WTC11 (cell line): ENCODE measurements around the gene MSH3. TPM values are rescaled to one million over a fixed set of nuclear protein-coding genes. Genes with fewer than 3 reads are reported as not detected.

ENCODE experiments used
- ATAC-seq: fragments of 200-7000 bp; cut with Tn5 transposase; 2 replicates; pipeline ENCODE4 v1.10.0; 2021; ENCODE audit warnings: mild to moderate bottlenecking, moderate library complexity
- CTCF ChIA-PET: fragments of 300-600 bp; sonication (Branson Sonifier 250); formaldehyde crosslinking; loops from one replicate; lab custom pipeline; 2021; ENCODE audit warnings: antibody characterized with exemption; lab: Charles Lee
- POLR2A ChIA-PET: fragments of 350-600 bp; sonication (Branson Sonifier 250); formaldehyde crosslinking; loops from one replicate; lab custom pipeline; 2021; ENCODE audit warnings: antibody characterized with exemption; lab: Charles Lee
- DNase-seq: peaks from one replicate; pipeline ENCODE4 v3.0.0; 2021; ENCODE audit warnings: low spot score
- H3K27ac Mint-ChIP-seq: 2 replicates; pipeline ENCODE4 v1.8.0; 2021; ENCODE audit warnings: mixed read lengths
- H3K27me3 Mint-ChIP-seq: 2 replicates; pipeline ENCODE4 v1.8.0; 2021; ENCODE audit warnings: low read depth, mild to moderate bottlenecking, moderate library complexity, mixed read lengths
- H3K36me3 Mint-ChIP-seq: 2 replicates; pipeline ENCODE4 v1.8.0; 2021; ENCODE audit warnings: mixed read lengths
- H3K4me1 Mint-ChIP-seq: 2 replicates; pipeline ENCODE4 v1.8.0; 2022; ENCODE audit warnings: mixed read lengths
- H3K4me3 Mint-ChIP-seq: 2 replicates; pipeline ENCODE4 v1.8.0; 2021; ENCODE audit warnings: mild to moderate bottlenecking, moderate library complexity, mixed read lengths
- H3K9me3 Mint-ChIP-seq: 2 replicates; pipeline ENCODE4 v1.8.0; 2021; ENCODE audit warnings: mixed read lengths
- AR ChIP-seq: fragments of 250-450 bp; sonication (Bioruptor Pico); IDR thresholded peaks from 2 replicates; pipeline ENCODE4 v1.9.0; 2021; ENCODE audit warnings: mild to moderate bottlenecking
- ATF1 ChIP-seq: sonication (generic); formaldehyde crosslinking; IDR thresholded peaks from 2 replicates; pipeline ENCODE4 v1.8.1; 2023; ENCODE audit warnings: mild to moderate bottlenecking, moderate library complexity, missing genetic modification reagents
- ATF2 ChIP-seq: sonication (generic); formaldehyde crosslinking; IDR thresholded peaks from 2 replicates; pipeline ENCODE4 v1.8.1; 2022; ENCODE audit warnings: low read depth, missing genetic modification reagents, borderline replicate concordance
- CDX4 ChIP-seq: fragments of 250-450 bp; sonication (Bioruptor Pico); IDR thresholded peaks from 2 replicates; pipeline ENCODE4 v1.9.0; 2021; ENCODE audit warnings: moderate library complexity, mild to moderate bottlenecking, inconsistent platforms, borderline replicate concordance
- CREB1 ChIP-seq: sonication (generic); formaldehyde crosslinking; IDR thresholded peaks from 2 replicates; pipeline ENCODE4 v1.8.0; 2023; ENCODE audit warnings: mild to moderate bottlenecking, missing genetic modification reagents
- ETV6 ChIP-seq: sonication (generic); formaldehyde crosslinking; IDR thresholded peaks from 2 replicates; pipeline ENCODE4 v1.8.1; 2022; ENCODE audit warnings: mild to moderate bottlenecking, missing genetic modification reagents
- IRF1 ChIP-seq: sonication (generic); formaldehyde crosslinking; IDR thresholded peaks from 2 replicates; pipeline ENCODE4 v1.8.0; 2023; ENCODE audit warnings: missing genetic modification reagents
- SMAD4 ChIP-seq: sonication (generic); formaldehyde crosslinking; IDR thresholded peaks from 2 replicates; pipeline ENCODE4 v1.8.0; 2022; ENCODE audit warnings: mild to moderate bottlenecking, missing genetic modification reagents
- ZBTB21 ChIP-seq: sonication (generic); formaldehyde crosslinking; IDR thresholded peaks from 2 replicates; pipeline ENCODE4 v1.8.1; 2023; ENCODE audit warnings: mild to moderate bottlenecking, missing genetic modification reagents, borderline replicate concordance
- ZMAT4 ChIP-seq: fragments of 250-450 bp; sonication (Bioruptor Pico); IDR thresholded peaks from 2 replicates; pipeline ENCODE4 v1.9.0; 2021; ENCODE audit warnings: mild to moderate bottlenecking
- ZNF138 ChIP-seq: sonication (generic); formaldehyde crosslinking; conservative IDR thresholded peaks from 2 replicates; pipeline ENCODE4 v1.8.1; 2022; ENCODE audit warnings: mild to moderate bottlenecking, moderate library complexity, missing genetic modification reagents
- ZNF219 ChIP-seq: sonication (generic); formaldehyde crosslinking; IDR thresholded peaks from 2 replicates; pipeline ENCODE4 v1.8.0; 2023; ENCODE audit warnings: missing genetic modification reagents, mild to moderate bottlenecking, borderline replicate concordance
- ZNF281 ChIP-seq: sonication (generic); formaldehyde crosslinking; IDR thresholded peaks from 2 replicates; pipeline ENCODE4 v1.8.0; 2023; ENCODE audit warnings: mild to moderate bottlenecking, missing genetic modification reagents
- ZNF416 ChIP-seq: fragments of 250-450 bp; sonication (Bioruptor Pico); IDR thresholded peaks from 2 replicates; pipeline ENCODE4 v1.9.0; 2021; ENCODE audit warnings: mild to moderate bottlenecking, inconsistent platforms
- ZNF423 ChIP-seq: fragments of 250-450 bp; sonication (Bioruptor Pico); IDR thresholded peaks from 2 replicates; pipeline ENCODE4 v2.1.2; 2022; ENCODE audit warnings: mild to moderate bottlenecking, moderate library complexity
- ZNF512 ChIP-seq: sonication (generic); formaldehyde crosslinking; IDR thresholded peaks from 2 replicates; pipeline ENCODE4 v1.8.1; 2022; ENCODE audit warnings: missing genetic modification reagents, borderline replicate concordance
- ZNF532 ChIP-seq: fragments of 250-450 bp; sonication (Bioruptor Pico); IDR thresholded peaks from 2 replicates; pipeline ENCODE4 v1.9.0; 2021; ENCODE audit warnings: mild to moderate bottlenecking, borderline replicate concordance
- ZNF671 ChIP-seq: fragments of 250-450 bp; sonication (Bioruptor Pico); IDR thresholded peaks from 2 replicates; pipeline ENCODE4 v1.8.0; 2021; ENCODE audit warnings: mild to moderate bottlenecking
- total RNA-seq: library from RNA; stranded (reverse); gene quantifications from 3 replicates; pipeline ENCODE4 v1.2.3, GENCODE V29; 2021

MSH3 gene
- total RNA-seq, 1 experiment from 2014 or later, result 14.6 TPM

GRCh38 chr5:80799573-80799972, 145.1 kb downstream of the MSH3 start:
- Mint-ChIP-seq H3K36me3 (peaks cover 21% of the 10 kb centered on the region), H3K27ac (no peak overlapping the region), H3K27me3 (no peaks in the 10 kb centered on the region), H3K4me3 (no peak overlapping the region), H3K4me1 (peaks cover 5% of the 10 kb centered on the region), H3K9me3 (peaks cover 18% of the 10 kb centered on the region)
- CTCF ChIA-PET, result interaction anchor here (1.1 to 1.3 kb wide), 2 partner anchors 309 to 392 kb away, joined by 5 read pairs; no protein-coding TSS in a partner anchor
- TF ChIP-seq ZNF512 (CRISPR knock-in tag), result no peak
- TF ChIP-seq ZNF532 (CRISPR knock-in tag), result no peak
- TF ChIP-seq CREB1, result no peak
- TF ChIP-seq CDX4, result no peak
- no peak for TF ChIP-seq ETV6 (CRISPR knock-in tag)
- no peak for TF ChIP-seq ATF1
- TF ChIP-seq SMAD4 (CRISPR knock-in tag), result no peak
- TF ChIP-seq ZNF281 (CRISPR knock-in tag), result no peak
- no peak for TF ChIP-seq AR
- TF ChIP-seq ZBTB21 (CRISPR knock-in tag), result no peak
- TF ChIP-seq ZNF219, result no peak
- TF ChIP-seq ZNF423, result no peak
- POLR2A ChIA-PET, result no interaction called here
- DNase-seq (no peak), ATAC-seq (no peak)

GRCh38 chr5:80804332-80804731, 149.9 kb downstream of the MSH3 start:
- ChIA-PET POLR2A (no interaction called here), CTCF (interaction anchor here (1.0 kb wide), 1 partner anchor 306 kb away, joined by 3 read pairs; no protein-coding TSS in a partner anchor)
- TF ChIP-seq ATF2 (CRISPR knock-in tag), result no peak
- TF ChIP-seq ZNF671 (CRISPR knock-in tag), result no peak
- TF ChIP-seq IRF1, result no peak
- no peak for TF ChIP-seq ZNF138
- TF ChIP-seq ZNF416, result no peak
- no peak for TF ChIP-seq ZMAT4 (CRISPR knock-in tag)
- Mint-ChIP-seq H3K27ac (no peak overlapping the region), H3K36me3 (peaks cover 21% of the 10 kb centered on the region), H3K9me3 (peaks cover 18% of the 10 kb centered on the region), H3K27me3 (no peaks in the 10 kb centered on the region), H3K4me1 (peaks cover 3% of the 10 kb centered on the region), H3K4me3 (no peak overlapping the region)
- no peak for ATAC-seq
- no peak for DNase-seq
